NCI-H2227 treated with DMSO at 0.1 percent for 48 hours (cell line): ENCODE results near the gene PRKCE.

ENCODE experiments used
- DNase-seq: peaks from one replicate; lab custom pipeline; 2025; lab: John Stamatoyannopoulos, UW

Gene PRKCE

DNA sequence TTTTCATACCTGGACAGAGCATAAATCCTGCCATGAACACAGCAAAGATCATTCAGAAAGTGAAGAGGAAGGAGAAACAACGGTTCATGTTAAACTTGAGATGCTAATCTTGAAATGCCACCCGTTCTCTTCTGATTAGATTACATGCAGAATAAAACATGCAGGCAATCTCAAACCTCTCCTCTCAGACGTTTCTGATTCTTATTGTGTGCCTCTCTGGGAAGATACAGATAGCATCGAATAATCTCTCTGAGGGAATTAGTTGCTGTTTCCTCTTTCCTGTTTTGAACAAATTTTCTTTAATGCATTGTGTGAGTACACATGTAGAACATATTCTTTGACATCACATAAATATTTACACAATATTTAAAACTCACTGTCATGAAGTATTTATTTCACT, 313.4 kb downstream of the PRKCE start:
- DNase-seq, result no peak

DNA sequence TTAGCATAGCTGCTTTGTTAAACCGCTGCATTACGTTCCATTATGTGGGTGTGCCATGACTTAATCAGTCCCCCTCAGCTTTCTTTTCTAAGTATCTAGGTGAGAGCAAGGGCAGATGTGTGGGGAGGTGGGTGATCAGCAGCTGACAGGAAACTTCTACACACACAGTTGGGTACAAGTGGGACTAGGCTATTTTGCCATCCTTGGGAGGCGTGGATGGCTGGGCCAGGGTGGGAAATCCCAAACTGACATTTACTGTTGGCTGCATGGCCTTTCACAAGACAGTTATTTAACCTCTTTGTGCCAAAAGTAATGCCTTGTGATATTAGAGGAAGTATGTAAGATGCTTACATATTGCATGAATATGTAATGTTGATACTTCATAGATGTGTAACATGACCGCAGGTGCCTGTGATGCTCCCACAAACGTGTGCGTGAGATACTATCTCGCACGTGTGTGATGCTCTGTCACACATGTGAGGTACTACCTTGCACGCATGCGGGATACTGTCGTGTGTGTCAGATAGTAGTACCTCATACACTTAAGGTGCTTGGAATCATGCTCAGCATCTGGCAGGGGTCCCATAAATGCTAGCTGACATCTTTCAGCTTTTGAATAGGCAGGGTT, 314.5 kb downstream of the PRKCE start:
- no peak for DNase-seq

DNA sequence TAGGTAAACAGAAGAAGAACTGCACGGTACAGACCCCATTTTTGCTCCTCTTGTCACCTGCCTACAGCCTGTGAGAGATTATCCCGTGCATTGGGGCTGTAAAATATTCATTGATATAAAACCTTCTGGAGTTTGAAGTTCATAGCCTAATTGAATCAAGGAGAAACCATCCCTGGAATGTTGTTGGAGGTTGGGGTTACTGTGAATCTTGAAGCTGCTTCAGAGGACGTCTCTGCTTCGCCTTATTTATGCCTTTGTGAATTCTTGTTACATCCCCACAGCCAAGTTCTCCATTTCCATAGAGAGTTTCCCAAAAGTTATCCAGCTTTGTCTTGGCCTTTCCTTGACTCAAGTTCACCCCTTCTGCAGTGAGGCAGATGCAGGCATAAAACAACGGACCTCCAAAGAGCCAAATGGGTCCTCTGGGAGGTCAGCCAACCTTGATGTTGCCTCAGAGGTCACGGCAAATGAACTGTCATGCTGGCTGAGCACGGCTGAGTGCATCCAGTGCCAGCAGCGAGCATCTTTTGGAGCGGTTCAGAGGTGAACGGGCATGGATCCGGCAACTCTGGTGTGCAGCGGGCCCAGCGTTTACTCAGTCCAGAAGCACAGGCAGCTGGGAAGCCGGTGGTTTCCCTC, 317.6 kb downstream of the PRKCE start:
- DNase-seq, result no peak

DNA sequence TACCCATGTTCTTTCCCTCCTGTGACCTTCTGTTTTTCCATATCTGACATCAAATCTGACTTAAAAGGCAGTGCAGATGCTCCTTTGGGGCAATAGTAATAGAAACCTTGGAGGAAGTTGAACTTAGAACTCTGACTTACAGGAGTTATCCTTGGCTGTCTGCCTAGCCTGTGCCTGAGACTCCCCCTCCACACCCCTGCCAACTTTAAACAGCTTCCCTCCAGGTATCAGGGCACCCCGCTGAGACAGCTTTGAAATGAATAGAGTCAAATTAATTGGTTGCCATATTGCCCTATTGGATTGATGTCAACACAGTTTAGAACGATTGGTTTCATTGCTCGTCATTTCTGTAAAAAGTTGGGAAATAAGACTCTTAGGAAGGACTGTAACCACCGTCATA, 322.0 kb downstream of the PRKCE start:
- no peak for DNase-seq

DNA sequence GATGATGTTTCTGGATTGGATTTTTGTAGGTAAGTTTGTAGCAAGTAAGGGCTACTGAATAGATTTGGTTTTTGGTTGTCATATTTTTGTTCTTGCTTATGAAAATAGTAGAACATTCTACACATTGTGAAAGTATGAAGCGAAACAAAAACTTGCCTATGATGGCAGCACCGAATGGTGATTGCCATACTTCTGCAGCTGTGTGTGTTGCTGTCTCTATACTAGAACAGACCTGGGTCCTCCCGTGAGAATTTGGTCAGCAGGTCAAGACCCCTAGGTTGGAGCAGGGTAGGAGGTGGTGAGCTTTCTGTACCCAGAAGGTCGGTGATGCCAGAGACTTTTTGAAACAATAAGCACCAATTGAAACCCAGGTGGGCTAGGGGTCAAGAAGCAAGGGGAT, 322.6 kb downstream of the PRKCE start:
- no peak for DNase-seq

DNA sequence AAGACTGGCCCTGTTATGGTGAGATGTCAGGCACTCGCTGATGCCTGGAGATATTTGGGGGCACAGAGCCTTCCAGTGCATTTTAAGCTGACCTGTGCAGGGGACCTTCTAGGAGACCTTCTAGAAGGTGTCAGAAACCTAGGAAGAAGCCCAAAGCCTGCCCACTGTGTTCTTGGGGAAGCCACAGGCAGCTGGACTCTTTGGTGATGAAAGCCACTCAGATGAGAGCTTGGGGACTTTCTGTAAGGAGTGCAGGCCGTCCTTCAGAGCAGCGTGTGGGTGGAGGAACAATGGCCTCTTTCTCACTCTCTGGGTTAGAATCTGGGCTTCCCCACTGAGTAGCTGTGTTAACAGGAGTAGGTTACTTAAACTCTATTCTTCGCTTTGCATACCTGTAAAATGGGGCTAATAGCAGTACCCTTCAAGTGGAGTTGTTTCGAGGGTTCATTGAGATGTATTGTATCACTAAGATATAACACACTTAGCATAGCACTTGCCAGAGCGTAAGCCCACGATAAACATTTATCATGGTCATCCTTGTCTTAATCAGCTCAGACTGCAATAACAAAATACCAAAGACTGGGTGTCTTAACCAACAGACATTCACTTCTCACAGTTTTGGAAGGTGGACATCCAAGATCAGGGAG, 323.4 kb downstream of the PRKCE start:
- no peak for DNase-seq

DNA sequence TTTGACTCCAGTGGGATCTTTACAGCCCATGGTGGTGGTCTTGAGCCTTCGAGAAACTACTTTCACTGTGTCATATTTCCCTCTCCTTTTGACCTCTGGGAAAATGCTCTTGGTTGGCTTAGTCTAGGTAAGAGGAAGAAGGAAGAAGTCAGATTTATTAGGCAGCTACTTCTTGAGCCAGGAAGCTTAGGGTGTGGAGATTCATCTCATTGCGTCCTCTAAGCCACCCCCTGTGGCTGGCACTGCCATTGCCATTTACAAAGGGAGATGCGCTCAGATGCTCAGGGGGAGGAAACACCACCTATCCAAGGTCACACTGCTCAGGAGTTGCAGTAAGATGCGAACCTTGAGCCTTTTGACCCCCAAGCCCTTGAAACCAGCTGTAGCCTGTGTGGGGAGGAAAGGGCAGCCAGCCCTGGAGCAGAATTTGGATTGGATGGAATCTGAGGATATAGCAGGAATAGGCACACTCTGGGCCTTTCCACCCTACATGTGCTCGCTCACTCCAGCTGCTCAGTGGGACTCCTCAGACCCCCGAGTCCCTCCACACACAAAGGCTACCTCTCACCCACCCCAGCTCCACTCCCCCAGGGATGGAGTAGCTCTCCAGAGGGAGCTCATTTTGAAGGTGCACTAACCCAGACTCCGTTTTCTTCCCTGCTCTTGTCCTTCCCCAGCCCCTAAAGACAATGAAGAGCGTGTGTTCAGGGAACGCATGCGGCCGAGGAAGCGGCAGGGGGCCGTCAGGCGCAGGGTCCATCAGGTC, 324.5 kb downstream of the PRKCE start:
- DNase-seq, result no peak

DNA sequence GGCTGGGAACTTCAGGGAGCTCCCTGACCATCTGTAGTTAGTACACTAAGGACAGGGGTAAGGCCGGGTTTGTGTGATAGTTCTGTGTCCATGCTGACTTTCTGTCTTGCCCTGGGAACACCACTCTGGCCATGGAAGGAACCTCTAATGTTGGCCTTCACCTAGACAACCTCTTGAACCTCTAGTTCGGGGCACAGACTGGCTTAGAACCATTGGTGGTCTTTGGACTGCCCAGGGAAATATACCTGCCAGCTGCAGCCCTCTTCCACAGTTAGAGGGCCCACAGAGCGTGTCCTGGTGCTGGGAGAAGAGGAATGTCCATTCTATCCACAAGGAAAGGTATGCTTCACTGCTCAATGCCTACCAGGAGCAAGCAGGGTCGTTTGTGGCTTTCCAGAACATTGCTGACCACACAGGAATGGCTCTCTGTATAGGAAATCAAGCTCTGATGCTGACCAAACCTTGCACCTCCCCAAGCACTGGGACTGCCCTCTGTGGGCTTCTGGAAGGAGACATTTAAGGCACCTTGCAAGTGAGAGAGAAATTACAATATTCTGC, 326.9 kb downstream of the PRKCE start:
- no peak for DNase-seq

DNA sequence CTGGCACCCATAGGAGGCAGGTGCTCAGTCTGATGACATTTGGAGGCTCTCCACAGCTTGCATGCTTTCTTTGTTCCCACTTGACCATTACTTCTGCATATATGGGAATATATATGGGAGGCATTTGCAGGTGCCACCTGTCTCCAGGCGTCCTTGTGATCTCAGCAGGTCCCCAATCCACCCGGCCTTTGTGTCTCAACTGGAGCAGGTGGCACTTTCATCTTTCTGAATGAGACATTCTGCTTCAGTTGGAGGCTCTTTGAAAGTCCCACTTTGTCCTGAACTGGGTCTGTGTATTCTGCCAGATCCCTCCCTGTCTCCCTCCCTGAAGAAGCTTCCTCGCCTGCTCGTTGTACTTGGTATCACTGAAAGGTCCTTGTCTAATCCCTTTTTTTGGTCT, 327.6 kb downstream of the PRKCE start:
- no peak for DNase-seq

DNA sequence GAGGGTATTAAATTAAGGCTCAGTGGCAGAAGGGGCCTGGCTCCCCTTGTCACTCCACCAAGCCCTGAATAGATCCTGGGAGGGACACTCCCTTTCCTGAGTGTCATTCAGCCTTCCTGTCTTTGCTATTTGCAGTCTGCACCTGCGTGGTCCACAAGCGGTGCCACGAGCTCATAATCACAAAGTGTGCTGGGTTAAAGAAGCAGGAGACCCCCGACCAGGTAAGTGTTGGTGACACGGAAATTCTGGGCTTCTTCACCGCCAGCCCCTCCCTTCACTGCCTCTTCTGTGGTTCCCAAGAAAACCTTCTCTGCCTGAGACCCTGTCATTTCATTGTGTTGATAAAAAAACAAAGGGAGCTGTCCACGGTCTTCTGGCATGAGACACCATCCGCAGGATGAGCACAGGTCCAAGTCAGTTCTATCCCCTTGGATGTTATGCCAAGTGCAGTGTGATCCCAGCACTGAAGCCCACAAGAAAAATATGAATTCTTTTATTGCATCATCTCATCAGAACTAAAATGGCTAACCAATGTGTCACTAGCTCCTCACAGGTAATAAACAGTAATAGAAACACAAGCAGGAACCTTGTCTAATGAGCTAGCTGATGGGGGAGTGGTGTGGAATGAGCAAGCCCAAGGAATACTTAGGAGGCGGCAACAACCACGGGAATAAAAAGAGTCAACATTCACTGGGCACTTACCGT, 328.8 kb downstream of the PRKCE start:
- DNase-seq, result no peak

DNA sequence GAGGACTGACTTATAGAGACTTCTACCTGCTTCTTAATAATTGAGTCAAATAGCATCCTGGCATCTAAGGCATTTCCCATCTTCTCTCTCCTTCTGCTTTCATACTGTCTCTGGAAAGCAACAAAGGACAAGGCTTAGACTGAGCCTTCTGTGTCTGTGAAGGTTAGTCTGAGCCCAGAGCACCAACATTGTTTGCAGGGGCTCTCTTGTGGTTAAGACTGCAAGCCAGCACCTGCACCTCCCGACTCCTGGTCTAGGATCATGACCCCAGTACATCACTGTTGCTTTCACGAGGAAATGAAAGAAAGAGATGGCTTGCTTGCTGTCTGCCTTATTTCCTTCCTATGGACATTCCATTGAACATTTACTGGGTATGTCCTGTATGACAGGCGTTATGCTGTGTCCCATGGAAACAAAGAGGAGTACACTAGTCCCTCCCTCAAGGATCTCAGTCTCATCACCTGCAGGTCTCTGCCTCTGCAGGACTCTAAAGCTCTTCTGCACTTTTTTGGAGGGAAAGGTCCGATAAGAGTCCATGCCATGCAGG, 330.0 kb downstream of the PRKCE start:
- no peak for DNase-seq

DNA sequence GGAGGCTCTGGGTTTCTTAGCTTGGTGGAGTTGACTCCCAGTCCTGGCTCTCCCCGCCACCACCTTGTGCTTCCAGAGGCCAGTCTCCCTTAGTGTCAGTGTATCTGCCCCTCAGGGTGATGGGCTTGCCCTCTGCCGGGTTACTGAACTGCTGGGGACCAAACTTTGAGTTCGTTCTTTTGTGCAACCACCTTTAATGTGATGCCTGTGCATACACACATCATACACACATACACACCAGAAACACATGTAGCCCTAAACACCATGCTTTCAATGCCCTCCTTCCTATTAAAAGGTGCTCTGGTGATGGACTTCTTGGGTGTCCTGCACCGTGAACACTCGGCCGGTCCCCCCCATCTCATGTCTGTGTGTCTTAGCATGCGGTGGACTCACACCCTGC, 330.6 kb downstream of the PRKCE start:
- no peak for DNase-seq

DNA sequence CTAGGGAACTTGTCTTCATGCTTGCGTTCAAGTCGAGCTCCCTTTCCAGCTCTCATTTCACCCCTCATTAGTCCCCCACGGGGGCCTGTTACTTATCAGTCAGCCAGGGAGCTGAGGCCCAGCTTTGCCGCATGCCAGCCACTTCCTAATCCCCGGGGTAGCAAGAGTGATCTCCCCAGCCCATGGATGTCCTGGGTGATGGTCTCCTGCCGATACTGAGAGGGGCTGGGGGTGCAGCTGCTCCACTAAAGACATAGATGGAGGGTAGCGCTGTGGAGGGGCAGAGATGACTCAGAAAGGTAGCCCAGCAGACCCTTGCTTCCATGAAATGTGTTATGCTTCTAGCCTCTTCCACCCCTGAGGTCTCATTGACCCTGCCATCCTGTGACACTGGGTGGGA, 331.7 kb downstream of the PRKCE start:
- no peak for DNase-seq

DNA sequence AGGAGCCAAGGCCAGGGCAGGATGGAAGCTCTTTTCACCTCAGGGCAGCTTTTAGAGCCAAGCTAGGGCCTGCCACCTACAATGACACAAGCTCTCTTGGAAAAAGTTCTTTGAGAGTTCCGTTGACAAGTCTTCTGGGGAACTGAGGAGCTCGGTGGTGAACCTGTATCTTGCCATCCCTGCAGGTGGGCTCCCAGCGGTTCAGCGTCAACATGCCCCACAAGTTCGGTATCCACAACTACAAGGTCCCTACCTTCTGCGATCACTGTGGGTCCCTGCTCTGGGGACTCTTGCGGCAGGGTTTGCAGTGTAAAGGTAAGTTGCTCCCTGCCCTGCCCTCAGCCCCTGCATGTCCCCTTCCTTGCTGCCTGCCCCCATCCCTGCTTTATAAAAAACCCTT, 332.9 kb downstream of the PRKCE start:
- no peak for DNase-seq

DNA sequence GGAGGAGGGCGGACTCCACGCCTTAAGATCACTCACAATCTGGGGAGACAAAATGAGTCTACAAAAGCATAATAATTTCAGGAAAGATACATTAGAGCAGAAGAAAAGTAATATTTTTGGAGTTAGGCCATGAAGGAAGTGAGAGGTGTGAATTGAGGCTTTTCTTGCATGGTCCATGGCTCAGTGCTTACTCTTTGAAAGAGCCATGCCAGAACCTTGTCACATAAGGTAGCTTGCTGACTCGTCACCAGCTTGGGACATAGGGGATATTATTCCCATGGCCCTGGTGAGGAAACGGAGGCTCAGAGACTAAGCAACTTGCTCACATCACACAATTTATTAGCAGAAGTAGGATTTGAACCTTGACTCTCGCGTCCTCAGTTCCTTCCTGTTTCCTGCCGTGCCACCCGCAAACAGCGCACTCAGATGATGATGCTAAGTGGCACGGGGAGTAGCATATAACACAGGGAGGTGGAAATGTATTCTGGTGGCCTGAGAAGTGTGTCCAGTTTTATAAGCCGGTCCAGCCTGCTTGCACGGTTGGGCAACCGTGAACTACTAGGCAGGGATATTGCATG, 333.5 kb downstream of the PRKCE start:
- no peak for DNase-seq

DNA sequence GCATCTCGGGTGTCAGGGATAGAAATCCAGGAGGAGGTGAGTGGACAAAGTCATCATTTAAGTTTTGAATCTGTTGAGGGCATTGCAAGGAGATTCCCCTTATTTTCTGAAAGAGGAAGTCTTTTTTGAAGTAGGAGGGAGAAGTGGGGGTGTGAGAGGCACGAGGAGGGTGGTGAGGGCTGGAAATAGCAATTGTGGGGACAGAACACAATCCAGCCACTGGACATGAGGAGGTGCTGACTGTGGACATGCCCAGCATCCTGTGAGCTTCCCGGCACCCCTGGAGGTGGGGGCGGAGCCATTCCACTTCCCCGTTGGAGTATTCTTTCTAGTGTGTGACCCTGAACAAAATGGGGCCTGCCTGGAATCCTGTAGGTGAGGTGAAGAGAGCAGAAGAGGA, 335.0 kb downstream of the PRKCE start:
- DNase-seq, result no peak

DNA sequence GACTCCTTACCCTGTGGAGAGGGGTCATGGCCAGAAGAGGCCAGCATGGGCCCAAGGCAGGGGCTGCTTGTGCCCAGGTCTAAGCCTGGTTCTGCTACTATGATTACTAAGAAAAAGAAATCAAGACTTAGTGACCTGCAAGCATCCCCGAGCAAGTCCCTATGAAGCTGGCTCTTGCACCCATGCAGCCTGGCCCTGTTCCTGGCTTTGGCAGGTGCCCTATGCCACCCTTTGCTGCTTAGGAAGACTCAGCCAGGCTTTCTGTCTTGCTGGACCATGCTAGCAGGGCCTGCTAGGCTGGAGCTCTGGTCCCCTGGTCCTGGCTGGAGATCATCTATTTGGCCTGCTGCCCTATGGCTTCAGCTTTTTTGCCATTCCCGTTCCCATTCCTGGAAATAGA, 336.4 kb downstream of the PRKCE start:
- DNase-seq, result no peak

DNA sequence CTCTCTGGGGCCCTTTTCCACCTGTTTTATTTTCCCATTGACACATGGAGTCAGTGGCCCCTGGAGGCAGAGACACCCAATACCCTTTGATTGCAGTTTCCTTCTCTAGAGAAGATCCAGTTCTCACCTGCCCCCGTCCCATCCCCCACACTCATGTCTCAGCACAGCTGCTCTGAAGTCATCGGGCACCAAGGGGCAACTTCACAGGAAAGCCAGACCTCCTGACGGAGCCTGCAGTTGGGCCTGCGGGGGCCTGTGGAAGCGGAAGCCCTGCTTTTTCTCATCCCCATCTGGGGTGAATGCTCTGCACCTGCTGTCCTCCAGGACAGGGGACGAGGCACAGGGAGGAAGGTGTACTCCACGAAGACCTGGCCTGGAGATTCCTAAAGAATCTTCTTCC, 337.4 kb downstream of the PRKCE start:
- DNase-seq, result no peak

DNA sequence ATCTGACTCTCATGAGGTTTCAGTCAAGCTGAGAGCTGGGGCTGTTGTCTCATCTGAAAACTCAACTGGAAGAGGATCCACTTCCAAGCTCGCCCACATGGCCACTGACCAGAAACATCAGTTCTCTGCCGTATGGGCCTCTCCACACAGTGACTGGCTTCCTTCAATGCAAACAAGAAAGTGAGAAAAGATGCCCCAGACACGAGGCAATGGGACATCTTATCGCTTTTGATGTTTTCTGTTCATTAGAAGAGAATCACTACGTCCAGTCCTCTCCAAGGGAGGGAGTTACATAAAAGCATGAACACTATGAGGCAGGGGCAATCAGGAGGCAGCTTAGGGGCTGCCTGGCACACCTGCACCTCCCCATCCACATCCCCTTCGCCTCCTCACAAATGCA, 338.7 kb downstream of the PRKCE start:
- no peak for DNase-seq

DNA sequence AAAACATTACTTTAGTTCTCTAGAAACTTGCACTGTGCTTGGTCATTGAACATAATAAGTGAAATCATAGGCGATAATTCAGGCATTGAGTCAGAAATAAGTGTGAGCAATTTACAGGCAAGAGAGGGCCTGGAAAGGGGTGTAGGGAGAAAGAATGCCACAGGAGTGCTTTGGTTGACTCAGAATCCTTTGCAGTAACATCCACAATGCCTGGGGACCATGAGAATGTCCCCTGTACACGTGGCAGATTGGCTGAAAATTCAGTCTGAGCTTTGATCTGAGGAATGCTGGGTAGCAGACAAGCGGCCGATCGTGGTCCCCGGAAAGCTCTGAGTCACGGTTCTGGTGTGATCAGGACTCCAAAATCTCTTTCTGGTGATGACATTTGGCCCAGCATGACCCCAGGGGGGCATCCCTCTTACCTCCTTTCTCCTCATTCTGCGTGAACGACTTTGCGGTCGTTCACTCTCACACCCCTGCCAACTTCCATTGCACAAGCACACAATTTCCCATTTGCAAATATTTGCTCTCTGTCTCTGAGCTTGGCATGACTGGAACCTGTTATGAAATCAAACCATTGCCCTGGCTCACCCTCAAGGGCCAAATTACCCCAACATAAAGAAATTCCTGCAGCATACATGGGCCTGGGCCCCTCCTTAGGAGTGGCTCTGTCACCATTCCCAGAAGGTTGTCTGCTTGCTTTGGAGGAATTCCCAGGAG, 340.7 kb downstream of the PRKCE start:
- no peak for DNase-seq
